ENCODE data around the gene NTNG2. TPM values are rescaled to one million over a fixed set of nuclear protein-coding genes. Genes with fewer than 3 reads are reported as not detected.

NTNG2 gene
- total RNA-seq, 1 donor from 2014 or later, result 0.42 TPM

GRCh38 chr9:132197315-132197714 lies 35.5 kb downstream of the NTNG2 start:
- DNase-seq (ENCODE audit: low read depth), result no peak
- peaks cover 12% of the 10 kb centered on the region for H3K27me3 ChIP-seq (ENCODE audit: control insufficient read depth, insufficient read depth, low read length)
- H3K4me3 ChIP-seq (ENCODE audit: low read depth, low read length), result no peak overlapping the region
- H3K36me3 ChIP-seq (ENCODE audit: control insufficient read depth, insufficient read depth, low read length), result no peaks in the 10 kb centered on the region
- TF ChIP-seq CTCF (IDR thresholded peaks at IDR 0.05; ENCODE audit: insufficient read depth, low read length, poor library complexity, severe bottlenecking), result no peak

GRCh38 chr9:132197856-132198550 lies 36.1 kb downstream of the NTNG2 start:
- Histone ChIP-seq H3K4me3 (ENCODE audit: low read depth, low read length) (no peak overlapping the region), H3K27me3 (ENCODE audit: control insufficient read depth, insufficient read depth, low read length) (peaks cover 18% of the 10 kb centered on the region), H3K36me3 (ENCODE audit: control insufficient read depth, insufficient read depth, low read length) (no peaks in the 10 kb centered on the region)
- no peak for TF ChIP-seq CTCF (IDR thresholded peaks at IDR 0.05; ENCODE audit: insufficient read depth, low read length, poor library complexity, severe bottlenecking)
- DNase-seq (ENCODE audit: low read depth), result no peak

DNA sequence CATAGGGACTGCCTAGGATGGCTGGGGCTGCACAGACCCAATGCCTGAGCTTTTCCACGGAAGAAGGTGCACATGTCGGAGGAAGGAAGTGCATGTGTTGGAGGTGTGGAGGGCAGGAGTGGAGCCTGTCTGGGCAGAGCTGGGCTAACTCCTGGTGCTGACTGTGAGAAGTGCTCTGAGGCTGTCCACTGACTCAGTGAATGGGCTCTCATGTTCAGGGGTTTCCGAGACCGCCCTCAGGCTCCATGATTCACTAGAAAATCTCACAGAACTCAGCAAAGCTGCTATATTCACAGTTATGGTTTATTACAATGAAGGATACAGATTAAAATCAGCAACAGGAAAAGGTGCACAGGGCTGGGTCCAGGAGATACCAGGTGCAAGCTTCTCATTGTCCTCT lies 37.2 kb downstream of the NTNG2 start:
- DNase-seq (ENCODE audit: low read depth), result no peak
- peaks cover 26% of the 10 kb centered on the region for H3K27me3 ChIP-seq (ENCODE audit: control insufficient read depth, insufficient read depth, low read length)
- TF ChIP-seq CTCF (IDR thresholded peaks at IDR 0.05; ENCODE audit: insufficient read depth, low read length, poor library complexity, severe bottlenecking), result no peak
- H3K36me3 ChIP-seq (ENCODE audit: control insufficient read depth, insufficient read depth, low read length), result no peaks in the 10 kb centered on the region
- no peak overlapping the region for H3K4me3 ChIP-seq (ENCODE audit: low read depth, low read length)

DNA sequence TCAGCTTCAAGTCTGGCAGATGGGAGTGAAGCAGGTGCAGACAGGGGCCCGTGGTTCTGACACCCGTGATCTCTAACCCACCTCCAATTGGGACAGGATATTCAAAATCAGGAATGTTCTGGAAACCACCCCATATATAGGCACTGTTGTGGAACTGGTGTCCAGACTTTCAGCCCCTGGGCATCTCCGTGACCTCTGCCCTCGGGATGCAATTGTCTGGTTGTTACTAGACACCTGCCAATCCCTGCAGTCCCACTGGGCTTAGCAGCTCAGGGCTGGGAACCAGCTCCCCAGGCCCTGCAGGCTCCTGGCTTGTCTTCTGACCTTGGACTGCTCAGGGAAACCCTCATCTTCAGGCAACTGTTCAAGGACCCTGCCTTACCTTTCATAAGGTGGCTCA lies 38.8 kb downstream of the NTNG2 start:
- no peak for DNase-seq (ENCODE audit: low read depth)
- Histone ChIP-seq H3K27me3 (ENCODE audit: control insufficient read depth, insufficient read depth, low read length) (peaks cover 30% of the 10 kb centered on the region), H3K4me3 (ENCODE audit: low read depth, low read length) (no peak overlapping the region), H3K36me3 (ENCODE audit: control insufficient read depth, insufficient read depth, low read length) (no peaks in the 10 kb centered on the region)
- no peak for TF ChIP-seq CTCF (IDR thresholded peaks at IDR 0.05; ENCODE audit: insufficient read depth, low read length, poor library complexity, severe bottlenecking)

DNA sequence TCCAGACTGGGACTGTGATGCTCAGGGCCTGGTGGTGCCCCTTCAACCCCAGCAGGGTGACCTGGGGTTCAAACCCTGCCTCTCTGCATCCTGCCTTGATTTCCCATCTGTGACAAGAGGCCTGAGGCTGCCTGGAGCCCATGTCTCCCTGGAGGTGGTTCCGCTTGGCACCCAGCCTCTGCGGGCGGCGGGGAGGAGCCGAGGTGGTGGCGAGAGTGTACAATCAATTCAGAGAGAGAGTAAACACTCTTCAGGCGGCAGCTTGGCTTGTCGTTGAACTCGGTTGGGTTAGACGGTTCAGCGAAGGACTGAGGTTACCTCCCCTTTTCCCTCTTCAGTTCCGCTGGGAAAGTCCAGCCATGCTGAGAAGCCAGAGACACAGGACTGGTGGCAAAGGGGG lies 39.3 kb downstream of the NTNG2 start:
- no peaks in the 10 kb centered on the region for H3K36me3 ChIP-seq (ENCODE audit: control insufficient read depth, insufficient read depth, low read length)
- H3K4me3 ChIP-seq (ENCODE audit: low read depth, low read length), result no peak overlapping the region
- peaks cover 30% of the 10 kb centered on the region for H3K27me3 ChIP-seq (ENCODE audit: control insufficient read depth, insufficient read depth, low read length)
- no peak for DNase-seq (ENCODE audit: low read depth)
- TF ChIP-seq CTCF (IDR thresholded peaks at IDR 0.05; ENCODE audit: insufficient read depth, low read length, poor library complexity, severe bottlenecking), result no peak
